H9 (cell line): ENCODE data around the gene IPO9. TPM values are rescaled to one million over a fixed set of nuclear protein-coding genes. Genes with fewer than 3 reads are reported as not detected.

Source experiments
- DNase-seq: peaks from one replicate; pipeline ENCODE4 v3.0.0-alpha.2; 2017
- H2AFZ ChIP-seq: one replicate; pipeline ENCODE4 v1.6.1; 2013; ENCODE audit warnings: mild to moderate bottlenecking, low read length, control low read depth, moderate library complexity
- H2AK5ac ChIP-seq: 2 replicates; pipeline ENCODE4 v1.6.1; 2013; ENCODE audit warnings: low read length, control low read depth, mixed read lengths; ENCODE audit not compliant: insufficient read length
- H2BK120ac ChIP-seq: one replicate; pipeline ENCODE4 v1.6.1; 2013; ENCODE audit warnings: low read depth, mild to moderate bottlenecking, low read length, control low read depth, inconsistent platforms; ENCODE audit not compliant: poor library complexity, severe bottlenecking
- H2BK12ac ChIP-seq: 2 replicates; pipeline ENCODE4 v1.6.1; 2013; ENCODE audit warnings: low read length, control low read depth, mixed read lengths, low read depth; ENCODE audit not compliant: insufficient read length
- H2BK15ac ChIP-seq: 2 replicates; pipeline ENCODE4 v1.6.1; 2013; ENCODE audit warnings: low read depth, low read length, control low read depth
- H2BK20ac ChIP-seq: one replicate; pipeline ENCODE4 v1.6.1; 2013; ENCODE audit warnings: low read depth, mild to moderate bottlenecking, low read length, control low read depth, inconsistent platforms; ENCODE audit not compliant: poor library complexity, severe bottlenecking
- H2BK5ac ChIP-seq: 2 replicates; pipeline ENCODE4 v1.6.1; 2013; ENCODE audit warnings: low read length, control low read depth, mixed read lengths; ENCODE audit not compliant: insufficient read length
- H3K14ac ChIP-seq: 2 replicates; pipeline ENCODE4 v1.6.1; 2013; ENCODE audit warnings: low read length, control low read depth; ENCODE audit not compliant: insufficient read depth
- H3K18ac ChIP-seq: 2 replicates; pipeline ENCODE4 v1.6.1; 2013; ENCODE audit warnings: low read depth, mild to moderate bottlenecking, mixed read lengths, low read length, control low read depth; ENCODE audit not compliant: insufficient read length
- H3K23ac ChIP-seq: 2 replicates; pipeline ENCODE4 v1.6.1; 2013; ENCODE audit warnings: low read length, control low read depth, mixed read lengths, low read depth; ENCODE audit not compliant: insufficient read length
- H3K23me2 ChIP-seq: 2 replicates; pipeline ENCODE4 v1.6.1; 2013; ENCODE audit warnings: low read depth, mild to moderate bottlenecking, mixed read lengths, low read length, control low read depth; ENCODE audit not compliant: insufficient read length, poor library complexity, severe bottlenecking
- H3K27ac ChIP-seq: 2 replicates; pipeline ENCODE4 v1.5.1; 2013; ENCODE audit warnings: low read length, control low read depth, mixed read lengths, low read depth; ENCODE audit not compliant: insufficient read length
- H3K27me3 ChIP-seq: 2 replicates; pipeline ENCODE4 v1.6.1; 2013; ENCODE audit warnings: low read length, control low read depth, inconsistent platforms; ENCODE audit not compliant: insufficient read depth
- H3K4ac ChIP-seq: 2 replicates; pipeline ENCODE4 v1.6.1; 2013; ENCODE audit warnings: low read depth, mild to moderate bottlenecking, control low read depth, inconsistent platforms, low read length, moderate library complexity
- H3K4me1 ChIP-seq: 2 replicates; pipeline ENCODE4 v1.6.1; 2013; ENCODE audit warnings: low read length, control low read depth, inconsistent platforms; ENCODE audit not compliant: insufficient read depth
- H3K4me2 ChIP-seq: 2 replicates; pipeline ENCODE4 v1.6.1; 2013; ENCODE audit warnings: low read length, control low read depth, mixed read lengths; ENCODE audit not compliant: insufficient read length, insufficient read depth
- H3K56ac ChIP-seq: 2 replicates; pipeline ENCODE4 v1.6.1; 2013; ENCODE audit warnings: low read depth, mild to moderate bottlenecking, mixed read lengths, low read length, control low read depth; ENCODE audit not compliant: insufficient read length
- H3K79me1 ChIP-seq: 2 replicates; pipeline ENCODE4 v1.6.1; 2013; ENCODE audit warnings: low read depth, mild to moderate bottlenecking, moderate library complexity, low read length, control low read depth, inconsistent platforms; ENCODE audit not compliant: insufficient read depth, poor library complexity, severe bottlenecking
- H3K79me2 ChIP-seq: 2 replicates; pipeline ENCODE4 v1.6.1; 2013; ENCODE audit warnings: low read length, control low read depth, inconsistent platforms; ENCODE audit not compliant: insufficient read depth
- H3K9ac ChIP-seq: 2 replicates; pipeline ENCODE4 v1.6.1; 2013; ENCODE audit warnings: low read length, control low read depth, mixed read lengths; ENCODE audit not compliant: insufficient read length; ENCODE audit errors: extremely low read depth
- H3K9me3 ChIP-seq: one replicate; pipeline ENCODE4 v1.6.1; 2013; ENCODE audit warnings: low read depth, low read length, inconsistent platforms; ENCODE audit not compliant: control insufficient read depth
- H3T11ph ChIP-seq: one replicate; pipeline ENCODE4 v1.6.1; 2013; ENCODE audit warnings: mild to moderate bottlenecking, low read length, control low read depth, inconsistent platforms
- H4K20me1 ChIP-seq: one replicate; pipeline ENCODE4 v1.6.1; 2013; ENCODE audit not compliant: control insufficient read depth, insufficient read length, insufficient read depth
- H4K5ac ChIP-seq: 2 replicates; pipeline ENCODE4 v1.6.1; 2013; ENCODE audit warnings: low read depth, mild to moderate bottlenecking, mixed read lengths, low read length, control low read depth; ENCODE audit not compliant: insufficient read length
- H4K8ac ChIP-seq: replicated peaks from 2 replicates; pipeline ENCODE4 v1.6.1; 2013; ENCODE audit warnings: low read length, control low read depth, mixed read lengths, low read depth; ENCODE audit not compliant: insufficient read length
- H4K91ac ChIP-seq: 2 replicates; pipeline ENCODE4 v1.6.1; 2013; ENCODE audit warnings: low read depth, mild to moderate bottlenecking, moderate library complexity, mixed read lengths, low read length, control low read depth; ENCODE audit not compliant: insufficient read length
- H3K27ac Mint-ChIP-seq, 3 experiments: 2 replicates in 2 of 3; 3 replicates in 1 of 3; pipeline ENCODE4 v1.8.0; 2020 to 2021; ENCODE audit warnings: mixed read lengths in 3 of 3, mild to moderate bottlenecking in 1 of 3, moderate library complexity in 1 of 3
- H3K27me3 Mint-ChIP-seq: 2 replicates; pipeline ENCODE4 v1.8.0; 2021; ENCODE audit warnings: low read depth, mild to moderate bottlenecking, moderate library complexity, mixed read lengths
- H3K36me3 Mint-ChIP-seq, 3 experiments: 2 replicates in 2 of 3; 3 replicates in 1 of 3; pipeline ENCODE4 v1.8.0; 2020 to 2021; ENCODE audit warnings: low read depth in 3 of 3, mixed read lengths in 3 of 3; ENCODE audit not compliant: insufficient read depth in 1 of 3
- H3K4me1 Mint-ChIP-seq, 2 experiments: 2 replicates each; pipeline ENCODE4 v1.8.0; 2020; ENCODE audit warnings: mixed read lengths in 2 of 2
- H3K4me3 Mint-ChIP-seq, 2 experiments: 2 replicates in 1 of 2; 3 replicates in 1 of 2; pipeline ENCODE4 v1.8.0; 2020 to 2021; ENCODE audit warnings: mild to moderate bottlenecking in 2 of 2, mixed read lengths in 2 of 2, moderate library complexity in 1 of 2
- H3K9me3 Mint-ChIP-seq, 2 experiments: 2 replicates in 1 of 2; 3 replicates in 1 of 2; pipeline ENCODE4 v1.8.0; 2020; ENCODE audit warnings: mild to moderate bottlenecking in 2 of 2, mixed read lengths in 2 of 2, moderate library complexity in 1 of 2
- CTCF ChIP-seq: fragments of 200-600 bp; sonication (generic); conservative IDR thresholded peaks from 3 replicates; pipeline ENCODE4 v1.8.0; 2021; ENCODE audit warnings: antibody characterized with exemption, mild to moderate bottlenecking
- WGBS: extraction: QIAGEN DNeasy Blood & Tissue Kit; methylation state at CpG from one replicate; pipeline ENCODE4 v1.1.7; 2013; ENCODE audit warnings: missing lambda C conversion rate, low lambda C conversion rate, mixed read lengths; ENCODE audit not compliant: insufficient read length; ENCODE audit errors: extremely low coverage; 5-methylcytosine and 5-hydroxymethylcytosine counted together
- microRNA-seq: library from miRNA; unstranded; fragments of <30 nt; microRNA quantifications from one replicate; pipeline ENCODE4, GENCODE V29; 2020; ENCODE audit warnings: borderline microRNAs expressed
- total RNA-seq: library from RNA; stranded (reverse); gene quantifications from 2 replicates; pipeline ENCODE4 v1.2.1, GENCODE V29; 2021

IPO9 gene
- total RNA-seq, 1 experiment from 2014 or later, result 104 TPM

- TF ChIP-seq CTCF, result no peak
- peaks cover 2% of the 10 kb centered on the region; the same call in 1 of the 2 replicates for H3K27me3 Mint-ChIP-seq
- no peak overlapping the region for H3T11ph ChIP-seq
Measured at GRCh38 chr1:201930803-201931202, 101.8 kb downstream of the IPO9 start.

More at GRCh38 chr1:201930803-201931202, 101.8 kb downstream of the IPO9 start:
- no peak overlapping the region for H3K4me2 ChIP-seq
- H2BK12ac ChIP-seq, result no peak overlapping the region
- H3K79me2 ChIP-seq, result no peaks in the 10 kb centered on the region
- H2BK120ac ChIP-seq, result no peak overlapping the region
- H3K14ac ChIP-seq, result no peak overlapping the region
- H4K5ac ChIP-seq, result no peak overlapping the region
- H3K4me1 ChIP-seq, result no peaks in the 10 kb centered on the region
- H4K91ac ChIP-seq, result no peak overlapping the region
- H3K79me1 ChIP-seq, result no peaks in the 10 kb centered on the region
- no peaks in the 10 kb centered on the region for H3K4me1 Mint-ChIP-seq
- H3K27me3 ChIP-seq, result no peaks in the 10 kb centered on the region
- no peak overlapping the region for H2BK5ac ChIP-seq
- no peak overlapping the region for H3K4me3 Mint-ChIP-seq
- H3K23me2 ChIP-seq, result no peaks in the 10 kb centered on the region
- no peak overlapping the region for H3K9ac ChIP-seq
- H3K27ac Mint-ChIP-seq, result no peak overlapping the region
- no peak overlapping the region for H3K27ac ChIP-seq
- H3K18ac ChIP-seq, result no peak overlapping the region
- no peaks in the 10 kb centered on the region for H3K9me3 Mint-ChIP-seq
- H3K56ac ChIP-seq, result no peak overlapping the region
- no peak overlapping the region for H2BK15ac ChIP-seq
- no peak overlapping the region for H2AFZ ChIP-seq
- DNase-seq, result no peak
- H3K23ac ChIP-seq, result no peak overlapping the region
- no CpG with 5 or more reads among the region's 5 CpGs for WGBS
- H3K4ac ChIP-seq, result no peak overlapping the region
- H3K9me3 ChIP-seq, result no peaks in the 10 kb centered on the region
- no peaks in the 10 kb centered on the region for H4K20me1 ChIP-seq
- H2BK20ac ChIP-seq, result no peak overlapping the region
- no peak overlapping the region for H4K8ac ChIP-seq
- no peaks in the 10 kb centered on the region for H3K36me3 Mint-ChIP-seq
- H2AK5ac ChIP-seq, result no peak overlapping the region

Small RNA genes lying within 50 kb of the gene (microRNA-seq; reads per million reads assigned to microRNA genes)
- not detected for gene MIR1231
- not detected for gene MIR6739

Other genes starting within 250 kb of the IPO9 start
- 6.3 and 8.1 TPM in 2 replicates for gene SHISA4, start 59.7 kb downstream of the IPO9 start, total RNA-seq
- 0.31 and 0.44 TPM in 2 replicates for gene LMOD1, start 117.4 kb downstream of the IPO9 start, total RNA-seq
- 60.3 and 60.9 TPM in 2 replicates for gene TIMM17A, start 126.3 kb downstream of the IPO9 start, total RNA-seq
- gene RNPEP, start 153.5 kb downstream of the IPO9 start, total RNA-seq, result 49.2 and 49.9 TPM in 2 replicates
- 9.1 and 10.4 TPM in 2 replicates for gene ELF3, start 181.4 kb downstream of the IPO9 start, total RNA-seq